PFSK-1 (cell line): ENCODE results near the gene VCP.

Source experiments
- SIN3A ChIP-seq: IDR thresholded peaks from 2 replicates; pipeline ENCODE4 v1.6.1; 2012; ENCODE audit warnings: mild to moderate bottlenecking, low read length, moderate library complexity, borderline replicate concordance; ENCODE audit not compliant: insufficient read depth
- TAF1 ChIP-seq: IDR thresholded peaks from 2 replicates; pipeline ENCODE4 v1.6.1; 2012; ENCODE audit warnings: low read length, control low read depth, borderline replicate concordance; ENCODE audit not compliant: insufficient read depth
- TF ChIP-seq, protein P1 (sequence below), 2 experiments: IDR thresholded peaks; 2 replicates each; pipeline versions ENCODE4 v1.6.1 to v1.8.0; 2011 to 2012; ENCODE audit warnings: low read depth in 2 of 2, low read length in 2 of 2, control low read depth in 1 of 2, inconsistent platforms in 1 of 2, mild to moderate bottlenecking in 1 of 2, moderate library complexity in 1 of 2; ENCODE audit not compliant: insufficient read depth in 1 of 2

DNA sequence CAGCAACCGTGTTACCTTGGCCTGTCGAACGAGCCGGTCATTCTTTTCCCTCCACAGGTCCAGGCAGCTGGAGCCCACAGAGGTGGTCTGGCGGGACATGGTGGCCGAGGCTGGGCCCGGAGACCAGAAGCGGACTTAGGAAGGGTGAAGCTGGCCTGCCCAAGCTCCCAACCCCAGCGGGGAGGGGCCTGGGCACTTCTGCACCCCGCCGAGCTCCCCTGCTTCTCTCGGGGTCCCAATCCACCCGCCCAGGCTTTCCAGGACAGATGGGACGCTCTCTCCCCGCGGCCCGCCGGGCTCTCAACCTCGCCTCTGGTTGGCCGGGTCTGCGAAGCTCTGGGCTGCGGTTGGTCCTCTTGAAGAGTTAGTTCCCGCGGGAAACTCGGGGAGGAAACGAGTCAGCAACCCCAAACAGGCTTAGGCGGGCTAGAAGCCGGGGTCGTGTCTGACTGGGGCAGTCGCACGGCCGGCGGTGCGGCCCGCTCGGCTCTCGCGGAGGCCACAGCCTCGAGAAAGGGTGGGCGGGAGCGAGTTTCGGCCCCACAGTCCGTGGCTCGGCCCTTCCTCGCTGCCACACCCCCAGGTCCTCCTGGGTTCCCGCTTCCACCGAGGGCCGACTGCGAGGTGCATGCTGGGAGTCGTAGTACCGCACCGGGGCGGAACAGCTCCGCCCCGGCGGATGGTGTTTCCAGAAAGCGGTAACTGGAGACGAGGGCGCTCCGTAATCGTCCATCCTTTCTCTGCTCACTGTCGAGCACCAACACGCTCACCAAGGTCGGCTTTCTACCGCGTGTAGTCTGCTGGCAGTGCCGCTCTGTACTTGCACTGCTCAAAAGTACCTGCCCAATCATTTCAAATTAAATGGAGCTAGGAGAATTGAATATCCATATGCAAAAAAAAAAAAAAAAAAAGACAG is 7.3 kb upstream of the VCP start, which contains the start of gene FANCG:
- TF ChIP-seq, protein P1, sequence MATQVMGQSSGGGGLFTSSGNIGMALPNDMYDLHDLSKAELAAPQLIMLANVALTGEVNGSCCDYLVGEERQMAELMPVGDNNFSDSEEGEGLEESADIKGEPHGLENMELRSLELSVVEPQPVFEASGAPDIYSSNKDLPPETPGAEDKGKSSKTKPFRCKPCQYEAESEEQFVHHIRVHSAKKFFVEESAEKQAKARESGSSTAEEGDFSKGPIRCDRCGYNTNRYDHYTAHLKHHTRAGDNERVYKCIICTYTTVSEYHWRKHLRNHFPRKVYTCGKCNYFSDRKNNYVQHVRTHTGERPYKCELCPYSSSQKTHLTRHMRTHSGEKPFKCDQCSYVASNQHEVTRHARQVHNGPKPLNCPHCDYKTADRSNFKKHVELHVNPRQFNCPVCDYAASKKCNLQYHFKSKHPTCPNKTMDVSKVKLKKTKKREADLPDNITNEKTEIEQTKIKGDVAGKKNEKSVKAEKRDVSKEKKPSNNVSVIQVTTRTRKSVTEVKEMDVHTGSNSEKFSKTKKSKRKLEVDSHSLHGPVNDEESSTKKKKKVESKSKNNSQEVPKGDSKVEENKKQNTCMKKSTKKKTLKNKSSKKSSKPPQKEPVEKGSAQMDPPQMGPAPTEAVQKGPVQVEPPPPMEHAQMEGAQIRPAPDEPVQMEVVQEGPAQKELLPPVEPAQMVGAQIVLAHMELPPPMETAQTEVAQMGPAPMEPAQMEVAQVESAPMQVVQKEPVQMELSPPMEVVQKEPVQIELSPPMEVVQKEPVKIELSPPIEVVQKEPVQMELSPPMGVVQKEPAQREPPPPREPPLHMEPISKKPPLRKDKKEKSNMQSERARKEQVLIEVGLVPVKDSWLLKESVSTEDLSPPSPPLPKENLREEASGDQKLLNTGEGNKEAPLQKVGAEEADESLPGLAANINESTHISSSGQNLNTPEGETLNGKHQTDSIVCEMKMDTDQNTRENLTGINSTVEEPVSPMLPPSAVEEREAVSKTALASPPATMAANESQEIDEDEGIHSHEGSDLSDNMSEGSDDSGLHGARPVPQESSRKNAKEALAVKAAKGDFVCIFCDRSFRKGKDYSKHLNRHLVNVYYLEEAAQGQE (IDR thresholded peaks at IDR 0.05; ENCODE audit: insufficient read depth in 1 of 2, low read depth in 2 of 2, low read length in 2 of 2) = 0 out of 4 replicates have a peak, but pooled peaks of 1 of the 2 experiments have one; percentile 37
- TF ChIP-seq SIN3A (peak; percentile 76; the same call in 1 of the 2 replicates), TAF1 (peak; percentile 71; the same call in 1 of the 2 replicates)
